GM06990 (cell line): ENCODE results near the gene STX7.
"Not testable (repeated sequence)": the region's sequence is repeated elsewhere in the genome, so short reads cannot be mapped to it uniquely, and the experiment has no call there.

Experiments used
- DNase-seq: peaks from one replicate; pipeline ENCODE4 v3.0.0-alpha.2; 2011; ENCODE audit not compliant: insufficient read length; ENCODE audit errors: extremely low read depth
- H3K27me3 ChIP-seq: replicated peaks from 2 replicates; pipeline ENCODE4 v1.6.0; 2011; ENCODE audit warnings: low read length; ENCODE audit not compliant: control insufficient read depth, insufficient read depth
- H3K36me3 ChIP-seq: 2 replicates; pipeline ENCODE4 v1.5.1; 2011; ENCODE audit warnings: low read length; ENCODE audit not compliant: control insufficient read depth, insufficient read depth
- H3K4me3 ChIP-seq: replicated peaks from 2 replicates; pipeline ENCODE4 v1.5.1; 2011; ENCODE audit warnings: low read depth, mild to moderate bottlenecking, control low read depth, low read length
- CTCF ChIP-seq: IDR thresholded peaks from 2 replicates; pipeline ENCODE4 v1.5.1; 2011; ENCODE audit warnings: low read length, control low read depth, mild to moderate bottlenecking, inconsistent platforms; ENCODE audit not compliant: insufficient read depth, poor library complexity, severe bottlenecking

The STX7 gene

GRCh38 chr6:132537977-132538376 is 25.1 kb upstream of the STX7 start, which contains the start of gene TAAR9:
Gene TAAR9, plus strand, starts transcription at chr6:132538277. Its CDS starts 13 bp downstream, at chr6:132538290.
- H3K4me3 ChIP-seq: no peak within 1 kb of the TSS
- no peak for DNase-seq
- no peaks in the 10 kb centered on the region; the same call in 1 of the 2 replicates for H3K27me3 ChIP-seq
- TF ChIP-seq CTCF: no peak
- no peaks in the 10 kb centered on the region for H3K36me3 ChIP-seq

- DNase-seq: no peak
- TF ChIP-seq CTCF: no peak
- Histone ChIP-seq H3K27me3 (no peaks in the 10 kb centered on the region; the same call in 1 of the 2 replicates), H3K4me3 (no peak overlapping the region), H3K36me3 (no peaks in the 10 kb centered on the region)
These were observed 24.2 kb upstream of the STX7 start for GRCh38 chr6:132537145-132537544.

GRCh38 chr6:132534546-132534945 is 21.6 kb upstream of the STX7 start:
- not testable (repeated sequence) for DNase-seq, H3K4me3 ChIP-seq, H3K27me3 ChIP-seq, H3K36me3 ChIP-seq

- DNase-seq: no peak
These were observed 17.5 kb upstream of the STX7 start for GRCh38 chr6:132530293-132530974.

GRCh38 chr6:132527791-132528190 is 14.9 kb upstream of the STX7 start:
- H3K4me3 ChIP-seq: no peak overlapping the region
- no peak for TF ChIP-seq CTCF
- H3K36me3 ChIP-seq: no peaks in the 10 kb centered on the region
- no peaks in the 10 kb centered on the region for H3K27me3 ChIP-seq
- DNase-seq: no peak

More at GRCh38 chr6:132530293-132530974, 17.5 kb upstream of the STX7 start:
- H3K36me3 ChIP-seq: no peaks in the 10 kb centered on the region
- peak; percentile 77 for TF ChIP-seq CTCF
- no peaks in the 10 kb centered on the region for H3K27me3 ChIP-seq
- peak overlapping the region; percentile 52 for H3K4me3 ChIP-seq

GRCh38 chr6:132526461-132526860 is 13.5 kb upstream of the STX7 start:
- TF ChIP-seq CTCF: no peak
- H3K4me3 ChIP-seq: no peak overlapping the region
- H3K36me3 ChIP-seq: no peaks in the 10 kb centered on the region
- DNase-seq: no peak
- H3K27me3 ChIP-seq: no peaks in the 10 kb centered on the region
